HUES48 (cell line): ENCODE measurements around the gene ATRNL1.

ENCODE experiments used
- H3K27ac ChIP-seq: one replicate; pipeline ENCODE4 v1.7.0; 2013; ENCODE audit warnings: low read depth, low read length, inconsistent platforms
- H3K27me3 ChIP-seq: 2 replicates; pipeline ENCODE4 v1.6.1; 2013; ENCODE audit warnings: mild to moderate bottlenecking, low read length; ENCODE audit not compliant: control insufficient read depth, insufficient read depth
- H3K36me3 ChIP-seq: 2 replicates; pipeline ENCODE4 v1.6.1; 2013; ENCODE audit warnings: low read length; ENCODE audit not compliant: control insufficient read depth, insufficient read depth
- H3K4me1 ChIP-seq: 2 replicates; pipeline ENCODE4 v1.6.1; 2013; ENCODE audit warnings: mild to moderate bottlenecking, low read length; ENCODE audit not compliant: control insufficient read depth, insufficient read depth
- H3K4me3 ChIP-seq: 2 replicates; pipeline ENCODE4 v1.5.1; 2013; ENCODE audit warnings: mild to moderate bottlenecking, low read depth, low read length
- H3K9ac ChIP-seq: 2 replicates; pipeline ENCODE4 v1.6.1; 2013; ENCODE audit warnings: mild to moderate bottlenecking, low read depth, low read length, moderate library complexity
- H3K9me3 ChIP-seq: 2 replicates; pipeline ENCODE4 v1.6.1; 2013; ENCODE audit warnings: low read length; ENCODE audit not compliant: control insufficient read depth, insufficient read depth

The ATRNL1 gene

GRCh38 chr10:115861864-115862263, 768.7 kb downstream of the ATRNL1 start:
- Histone ChIP-seq H3K9me3 (no peaks in the 10 kb centered on the region), H3K27me3 (no peaks in the 10 kb centered on the region), H3K9ac (no peak overlapping the region), H3K36me3 (no peaks in the 10 kb centered on the region), H3K4me1 (no peaks in the 10 kb centered on the region), H3K27ac (no peak overlapping the region), H3K4me3 (no peak overlapping the region)

- Histone ChIP-seq H3K9ac (no peak overlapping the region), H3K4me3 (no peak overlapping the region), H3K9me3 (no peaks in the 10 kb centered on the region), H3K27ac (no peak overlapping the region), H3K36me3 (no peaks in the 10 kb centered on the region), H3K27me3 (no peaks in the 10 kb centered on the region), H3K4me1 (no peaks in the 10 kb centered on the region)
These were observed 773.0 kb downstream of the ATRNL1 start for GRCh38 chr10:115866174-115866573.

- H3K27me3 ChIP-seq: no peaks in the 10 kb centered on the region
- H3K4me1 ChIP-seq: no peaks in the 10 kb centered on the region
- H3K9me3 ChIP-seq: no peaks in the 10 kb centered on the region
- no peaks in the 10 kb centered on the region for H3K36me3 ChIP-seq
- no peak overlapping the region for H3K27ac ChIP-seq
- no peak overlapping the region for H3K4me3 ChIP-seq
- no peak overlapping the region for H3K9ac ChIP-seq
These were observed 773.5 kb downstream of the ATRNL1 start for GRCh38 chr10:115866691-115867090.

GRCh38 chr10:115867305-115867704, 774.1 kb downstream of the ATRNL1 start:
- Histone ChIP-seq H3K27ac (no peak overlapping the region), H3K4me1 (no peaks in the 10 kb centered on the region), H3K36me3 (no peaks in the 10 kb centered on the region), H3K27me3 (no peaks in the 10 kb centered on the region), H3K9me3 (no peaks in the 10 kb centered on the region), H3K9ac (no peak overlapping the region), H3K4me3 (no peak overlapping the region)

GRCh38 chr10:115871855-115872254, 778.7 kb downstream of the ATRNL1 start:
- Histone ChIP-seq H3K9me3 (no peaks in the 10 kb centered on the region), H3K4me1 (no peaks in the 10 kb centered on the region), H3K27me3 (no peaks in the 10 kb centered on the region), H3K27ac (no peak overlapping the region), H3K36me3 (no peaks in the 10 kb centered on the region), H3K4me3 (no peak overlapping the region), H3K9ac (no peak overlapping the region)

GRCh38 chr10:115875172-115875571, 782.0 kb downstream of the ATRNL1 start:
- no peaks in the 10 kb centered on the region for H3K36me3 ChIP-seq
- H3K27me3 ChIP-seq: no peaks in the 10 kb centered on the region
- no peak overlapping the region for H3K4me3 ChIP-seq

GRCh38 chr10:115879372-115880089, 786.4 kb downstream of the ATRNL1 start:
- no peak overlapping the region for H3K27ac ChIP-seq
- H3K4me1 ChIP-seq: peaks cover 11% of the 10 kb centered on the region
- H3K9me3 ChIP-seq: no peaks in the 10 kb centered on the region
- peaks cover 33% of the 10 kb centered on the region for H3K27me3 ChIP-seq
- H3K36me3 ChIP-seq: no peaks in the 10 kb centered on the region
- H3K4me3 ChIP-seq: no peak overlapping the region
- H3K9ac ChIP-seq: no peak overlapping the region

More at GRCh38 chr10:115875172-115875571, 782.0 kb downstream of the ATRNL1 start:
- no peaks in the 10 kb centered on the region for H3K9me3 ChIP-seq
- no peak overlapping the region for H3K27ac ChIP-seq
- H3K4me1 ChIP-seq: no peaks in the 10 kb centered on the region
- no peak overlapping the region for H3K9ac ChIP-seq

- Histone ChIP-seq H3K9ac (no peak overlapping the region), H3K36me3 (no peaks in the 10 kb centered on the region), H3K27ac (no peak overlapping the region), H3K4me3 (no peak overlapping the region), H3K27me3 (peaks cover 33% of the 10 kb centered on the region), H3K9me3 (no peaks in the 10 kb centered on the region), H3K4me1 (peaks cover 11% of the 10 kb centered on the region)
These were observed 788.9 kb downstream of the ATRNL1 start for GRCh38 chr10:115882021-115882420.

- H3K9me3 ChIP-seq: no peaks in the 10 kb centered on the region
- H3K4me1 ChIP-seq: peaks cover 11% of the 10 kb centered on the region
- peaks cover 33% of the 10 kb centered on the region for H3K27me3 ChIP-seq
- no peak overlapping the region for H3K4me3 ChIP-seq
- H3K27ac ChIP-seq: no peak overlapping the region
- no peaks in the 10 kb centered on the region for H3K36me3 ChIP-seq
- no peak overlapping the region for H3K9ac ChIP-seq
These were observed 790.2 kb downstream of the ATRNL1 start for GRCh38 chr10:115883372-115883771.

- Histone ChIP-seq H3K9ac (no peak overlapping the region), H3K4me1 (peaks cover 11% of the 10 kb centered on the region), H3K4me3 (no peak overlapping the region), H3K36me3 (no peaks in the 10 kb centered on the region), H3K9me3 (no peaks in the 10 kb centered on the region), H3K27me3 (peaks cover 33% of the 10 kb centered on the region), H3K27ac (no peak overlapping the region)
These were observed 791.2 kb downstream of the ATRNL1 start for GRCh38 chr10:115884331-115884730.

GRCh38 chr10:115895166-115895565, 802.0 kb downstream of the ATRNL1 start:
- no peaks in the 10 kb centered on the region for H3K36me3 ChIP-seq
- H3K9me3 ChIP-seq: no peaks in the 10 kb centered on the region
- no peak overlapping the region for H3K4me3 ChIP-seq
- H3K27me3 ChIP-seq: no peaks in the 10 kb centered on the region
- no peaks in the 10 kb centered on the region for H3K4me1 ChIP-seq
- H3K27ac ChIP-seq: no peak overlapping the region
- no peak overlapping the region for H3K9ac ChIP-seq
